H9 (cell line): Measurements from ENCODE around the gene SIGLEC7. TPM values are rescaled to one million over a fixed set of nuclear protein-coding genes. Genes with fewer than 3 reads are reported as not detected.

Source experiments
- DNase-seq: peaks from one replicate; pipeline ENCODE4 v3.0.0-alpha.2; 2017
- H2AFZ ChIP-seq: one replicate; pipeline ENCODE4 v1.6.1; 2013; ENCODE audit warnings: mild to moderate bottlenecking, low read length, control low read depth, moderate library complexity
- H2AK5ac ChIP-seq: 2 replicates; pipeline ENCODE4 v1.6.1; 2013; ENCODE audit warnings: low read length, control low read depth, mixed read lengths; ENCODE audit not compliant: insufficient read length
- H2BK120ac ChIP-seq: one replicate; pipeline ENCODE4 v1.6.1; 2013; ENCODE audit warnings: low read depth, mild to moderate bottlenecking, low read length, control low read depth, inconsistent platforms; ENCODE audit not compliant: poor library complexity, severe bottlenecking
- H2BK12ac ChIP-seq: 2 replicates; pipeline ENCODE4 v1.6.1; 2013; ENCODE audit warnings: low read length, control low read depth, mixed read lengths, low read depth; ENCODE audit not compliant: insufficient read length
- H2BK15ac ChIP-seq: 2 replicates; pipeline ENCODE4 v1.6.1; 2013; ENCODE audit warnings: low read depth, low read length, control low read depth
- H2BK20ac ChIP-seq: one replicate; pipeline ENCODE4 v1.6.1; 2013; ENCODE audit warnings: low read depth, mild to moderate bottlenecking, low read length, control low read depth, inconsistent platforms; ENCODE audit not compliant: poor library complexity, severe bottlenecking
- H2BK5ac ChIP-seq: 2 replicates; pipeline ENCODE4 v1.6.1; 2013; ENCODE audit warnings: low read length, control low read depth, mixed read lengths; ENCODE audit not compliant: insufficient read length
- H3K14ac ChIP-seq: 2 replicates; pipeline ENCODE4 v1.6.1; 2013; ENCODE audit warnings: low read length, control low read depth; ENCODE audit not compliant: insufficient read depth
- H3K18ac ChIP-seq: 2 replicates; pipeline ENCODE4 v1.6.1; 2013; ENCODE audit warnings: low read depth, mild to moderate bottlenecking, mixed read lengths, low read length, control low read depth; ENCODE audit not compliant: insufficient read length
- H3K23ac ChIP-seq: 2 replicates; pipeline ENCODE4 v1.6.1; 2013; ENCODE audit warnings: low read length, control low read depth, mixed read lengths, low read depth; ENCODE audit not compliant: insufficient read length
- H3K23me2 ChIP-seq: 2 replicates; pipeline ENCODE4 v1.6.1; 2013; ENCODE audit warnings: low read depth, mild to moderate bottlenecking, mixed read lengths, low read length, control low read depth; ENCODE audit not compliant: insufficient read length, poor library complexity, severe bottlenecking
- H3K27ac ChIP-seq: 2 replicates; pipeline ENCODE4 v1.5.1; 2013; ENCODE audit warnings: low read length, control low read depth, mixed read lengths, low read depth; ENCODE audit not compliant: insufficient read length
- H3K27me3 ChIP-seq: 2 replicates; pipeline ENCODE4 v1.6.1; 2013; ENCODE audit warnings: low read length, control low read depth, inconsistent platforms; ENCODE audit not compliant: insufficient read depth
- H3K4ac ChIP-seq: 2 replicates; pipeline ENCODE4 v1.6.1; 2013; ENCODE audit warnings: low read depth, mild to moderate bottlenecking, control low read depth, inconsistent platforms, low read length, moderate library complexity
- H3K4me1 ChIP-seq: 2 replicates; pipeline ENCODE4 v1.6.1; 2013; ENCODE audit warnings: low read length, control low read depth, inconsistent platforms; ENCODE audit not compliant: insufficient read depth
- H3K4me2 ChIP-seq: 2 replicates; pipeline ENCODE4 v1.6.1; 2013; ENCODE audit warnings: low read length, control low read depth, mixed read lengths; ENCODE audit not compliant: insufficient read length, insufficient read depth
- H3K56ac ChIP-seq: 2 replicates; pipeline ENCODE4 v1.6.1; 2013; ENCODE audit warnings: low read depth, mild to moderate bottlenecking, mixed read lengths, low read length, control low read depth; ENCODE audit not compliant: insufficient read length
- H3K79me1 ChIP-seq: 2 replicates; pipeline ENCODE4 v1.6.1; 2013; ENCODE audit warnings: low read depth, mild to moderate bottlenecking, moderate library complexity, low read length, control low read depth, inconsistent platforms; ENCODE audit not compliant: insufficient read depth, poor library complexity, severe bottlenecking
- H3K79me2 ChIP-seq: 2 replicates; pipeline ENCODE4 v1.6.1; 2013; ENCODE audit warnings: low read length, control low read depth, inconsistent platforms; ENCODE audit not compliant: insufficient read depth
- H3K9ac ChIP-seq: 2 replicates; pipeline ENCODE4 v1.6.1; 2013; ENCODE audit warnings: low read length, control low read depth, mixed read lengths; ENCODE audit not compliant: insufficient read length; ENCODE audit errors: extremely low read depth
- H3K9me3 ChIP-seq: one replicate; pipeline ENCODE4 v1.6.1; 2013; ENCODE audit warnings: low read depth, low read length, inconsistent platforms; ENCODE audit not compliant: control insufficient read depth
- H3T11ph ChIP-seq: one replicate; pipeline ENCODE4 v1.6.1; 2013; ENCODE audit warnings: mild to moderate bottlenecking, low read length, control low read depth, inconsistent platforms
- H4K20me1 ChIP-seq: one replicate; pipeline ENCODE4 v1.6.1; 2013; ENCODE audit not compliant: control insufficient read depth, insufficient read length, insufficient read depth
- H4K5ac ChIP-seq: 2 replicates; pipeline ENCODE4 v1.6.1; 2013; ENCODE audit warnings: low read depth, mild to moderate bottlenecking, mixed read lengths, low read length, control low read depth; ENCODE audit not compliant: insufficient read length
- H4K8ac ChIP-seq: replicated peaks from 2 replicates; pipeline ENCODE4 v1.6.1; 2013; ENCODE audit warnings: low read length, control low read depth, mixed read lengths, low read depth; ENCODE audit not compliant: insufficient read length
- H4K91ac ChIP-seq: 2 replicates; pipeline ENCODE4 v1.6.1; 2013; ENCODE audit warnings: low read depth, mild to moderate bottlenecking, moderate library complexity, mixed read lengths, low read length, control low read depth; ENCODE audit not compliant: insufficient read length
- H3K27ac Mint-ChIP-seq, 3 experiments: 2 replicates in 2 of 3; 3 replicates in 1 of 3; pipeline ENCODE4 v1.8.0; 2020 to 2021; ENCODE audit warnings: mixed read lengths in 3 of 3, mild to moderate bottlenecking in 1 of 3, moderate library complexity in 1 of 3
- H3K27me3 Mint-ChIP-seq: 2 replicates; pipeline ENCODE4 v1.8.0; 2021; ENCODE audit warnings: low read depth, mild to moderate bottlenecking, moderate library complexity, mixed read lengths
- H3K36me3 Mint-ChIP-seq, 3 experiments: 2 replicates in 2 of 3; 3 replicates in 1 of 3; pipeline ENCODE4 v1.8.0; 2020 to 2021; ENCODE audit warnings: low read depth in 3 of 3, mixed read lengths in 3 of 3; ENCODE audit not compliant: insufficient read depth in 1 of 3
- H3K4me1 Mint-ChIP-seq, 2 experiments: 2 replicates each; pipeline ENCODE4 v1.8.0; 2020; ENCODE audit warnings: mixed read lengths in 2 of 2
- H3K4me3 Mint-ChIP-seq, 2 experiments: 2 replicates in 1 of 2; 3 replicates in 1 of 2; pipeline ENCODE4 v1.8.0; 2020 to 2021; ENCODE audit warnings: mild to moderate bottlenecking in 2 of 2, mixed read lengths in 2 of 2, moderate library complexity in 1 of 2
- H3K9me3 Mint-ChIP-seq, 2 experiments: 2 replicates in 1 of 2; 3 replicates in 1 of 2; pipeline ENCODE4 v1.8.0; 2020; ENCODE audit warnings: mild to moderate bottlenecking in 2 of 2, mixed read lengths in 2 of 2, moderate library complexity in 1 of 2
- WGBS: extraction: QIAGEN DNeasy Blood & Tissue Kit; methylation state at CpG from one replicate; pipeline ENCODE4 v1.1.7; 2013; ENCODE audit warnings: missing lambda C conversion rate, low lambda C conversion rate, mixed read lengths; ENCODE audit not compliant: insufficient read length; ENCODE audit errors: extremely low coverage; 5-methylcytosine and 5-hydroxymethylcytosine counted together
- total RNA-seq: library from RNA; stranded (reverse); gene quantifications from 2 replicates; pipeline ENCODE4 v1.2.1, GENCODE V29; 2021
- TF ChIP-seq, protein P1 (sequence below): fragments of 200-600 bp; sonication (generic); conservative IDR thresholded peaks from 3 replicates; pipeline ENCODE4 v1.8.0; 2021; ENCODE audit warnings: antibody characterized with exemption, mild to moderate bottlenecking

SIGLEC7 gene
- total RNA-seq, 1 experiment from 2014 or later, result not detected

DNA sequence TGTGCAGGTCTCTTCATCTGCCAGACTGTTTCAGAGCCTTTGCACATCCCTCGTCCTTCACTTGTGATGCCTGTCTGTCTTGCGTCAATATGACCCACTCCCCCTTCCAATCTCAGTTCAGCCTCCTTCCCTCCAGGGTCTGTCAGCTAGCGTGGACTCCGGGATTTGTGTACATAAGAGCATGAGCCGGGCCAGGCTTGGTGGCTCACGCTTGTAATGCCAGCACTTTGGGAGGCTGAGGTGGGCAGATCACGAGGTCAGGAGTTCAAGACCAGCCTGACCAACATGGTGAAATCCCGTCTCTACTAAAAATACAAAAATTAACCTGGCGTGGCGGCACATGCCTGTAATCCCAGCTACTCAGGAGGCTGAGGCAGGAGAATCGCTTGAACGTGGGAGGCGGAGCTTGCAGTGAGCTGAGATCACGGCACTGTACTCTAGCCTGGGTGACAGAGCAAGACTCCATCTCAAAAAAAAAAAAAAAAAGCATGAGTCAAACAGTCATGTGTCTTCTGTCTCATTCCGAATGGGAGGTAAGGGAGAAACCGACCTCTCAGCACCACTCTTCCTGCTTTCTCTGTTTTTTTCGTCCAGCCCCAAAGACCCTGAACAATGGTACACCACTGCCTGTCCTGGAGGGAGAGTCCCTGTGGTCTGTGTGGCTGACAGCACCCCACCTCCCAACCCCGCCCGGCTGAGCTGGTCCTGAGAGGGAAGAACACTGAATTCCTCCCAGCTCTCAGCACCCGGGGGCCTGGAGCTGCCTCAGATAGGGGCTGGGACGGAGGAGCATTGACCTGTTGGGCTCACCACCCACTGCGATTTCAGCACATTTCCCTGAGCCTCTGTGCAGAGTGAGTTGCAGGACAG is 19.8 kb upstream of the SIGLEC7 start:
- Histone ChIP-seq H2AFZ (no peak overlapping the region), H2AK5ac (no peak overlapping the region), H2BK5ac (no peak overlapping the region), H3K56ac (no peak overlapping the region), H3K4ac (no peak overlapping the region), H2BK12ac (no peak overlapping the region), H3K27me3 (no peaks in the 10 kb centered on the region), H3K4me2 (no peak overlapping the region), H4K8ac (no peak overlapping the region), H3K18ac (no peak overlapping the region), H2BK120ac (no peak overlapping the region), H3K4me1 (no peaks in the 10 kb centered on the region), H4K20me1 (no peaks in the 10 kb centered on the region), H3T11ph (no peak overlapping the region), H4K91ac (no peak overlapping the region), H4K5ac (no peak overlapping the region), H2BK20ac (no peak overlapping the region), H3K14ac (peak overlapping the region; percentile 48; the same call in 1 of the 2 replicates), H3K23me2 (no peaks in the 10 kb centered on the region), H3K23ac (no peak overlapping the region), H2BK15ac (no peak overlapping the region), H3K79me1 (no peaks in the 10 kb centered on the region), H3K9me3 (no peaks in the 10 kb centered on the region), H3K9ac (no peak overlapping the region), H3K79me2 (no peaks in the 10 kb centered on the region), H3K27ac (no peak overlapping the region)
- peaks cover 14% of the 10 kb centered on the region for H3K27me3 Mint-ChIP-seq
- H3K27ac Mint-ChIP-seq, result no peak overlapping the region
- no peak overlapping the region for H3K4me3 Mint-ChIP-seq
- WGBS, result no CpG with 5 or more reads among the region's 22 CpGs
- no peaks in the 10 kb centered on the region for H3K9me3 Mint-ChIP-seq
- no peaks in the 10 kb centered on the region for H3K36me3 Mint-ChIP-seq
- no peak for DNase-seq
- TF ChIP-seq, protein P1, sequence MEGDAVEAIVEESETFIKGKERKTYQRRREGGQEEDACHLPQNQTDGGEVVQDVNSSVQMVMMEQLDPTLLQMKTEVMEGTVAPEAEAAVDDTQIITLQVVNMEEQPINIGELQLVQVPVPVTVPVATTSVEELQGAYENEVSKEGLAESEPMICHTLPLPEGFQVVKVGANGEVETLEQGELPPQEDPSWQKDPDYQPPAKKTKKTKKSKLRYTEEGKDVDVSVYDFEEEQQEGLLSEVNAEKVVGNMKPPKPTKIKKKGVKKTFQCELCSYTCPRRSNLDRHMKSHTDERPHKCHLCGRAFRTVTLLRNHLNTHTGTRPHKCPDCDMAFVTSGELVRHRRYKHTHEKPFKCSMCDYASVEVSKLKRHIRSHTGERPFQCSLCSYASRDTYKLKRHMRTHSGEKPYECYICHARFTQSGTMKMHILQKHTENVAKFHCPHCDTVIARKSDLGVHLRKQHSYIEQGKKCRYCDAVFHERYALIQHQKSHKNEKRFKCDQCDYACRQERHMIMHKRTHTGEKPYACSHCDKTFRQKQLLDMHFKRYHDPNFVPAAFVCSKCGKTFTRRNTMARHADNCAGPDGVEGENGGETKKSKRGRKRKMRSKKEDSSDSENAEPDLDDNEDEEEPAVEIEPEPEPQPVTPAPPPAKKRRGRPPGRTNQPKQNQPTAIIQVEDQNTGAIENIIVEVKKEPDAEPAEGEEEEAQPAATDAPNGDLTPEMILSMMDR, result no peak
- peaks cover 5 to 8% of the 10 kb centered on the region in 2 experiments; a peak in 3 of 4 replicates for H3K4me1 Mint-ChIP-seq
